KMS-11 (cell line): ENCODE data around the gene SFT2D3.
A peak's percentile ranks its signal among the peaks of the same experiment; 100 is the strongest.

Experiments
- H2AFZ ChIP-seq: fragments of 200-600 bp; sonication (generic); 2 replicates; pipeline ENCODE4 v1.6.1; 2016; ENCODE audit warnings: antibody characterized with exemption, mixed run types, low read depth
- H3K27ac ChIP-seq: fragments of 200-600 bp; sonication (generic); 2 replicates; pipeline ENCODE4 v1.6.1; 2016; ENCODE audit warnings: mild to moderate bottlenecking, mixed run types
- H3K27me3 ChIP-seq: fragments of 200-600 bp; sonication (generic); 2 replicates; pipeline ENCODE4 v1.6.1; 2017; ENCODE audit warnings: mild to moderate bottlenecking, low read depth, mixed run types, moderate library complexity; ENCODE audit not compliant: insufficient read depth
- H3K36me3 ChIP-seq: fragments of 200-600 bp; sonication (generic); 2 replicates; pipeline ENCODE4 v1.6.1; 2017; ENCODE audit warnings: mild to moderate bottlenecking, mixed run types; ENCODE audit not compliant: insufficient read depth
- H3K4me1 ChIP-seq: fragments of 200-600 bp; sonication (generic); 2 replicates; pipeline ENCODE4 v1.6.1; 2016; ENCODE audit warnings: mild to moderate bottlenecking, low read depth, mixed run types; ENCODE audit not compliant: poor library complexity, severe bottlenecking
- H3K4me2 ChIP-seq: fragments of 200-600 bp; sonication (generic); 2 replicates; pipeline ENCODE4 v1.7.0; 2016; ENCODE audit warnings: mild to moderate bottlenecking, mixed run types
- H3K4me3 ChIP-seq: fragments of 200-600 bp; sonication (generic); IDR thresholded peaks from 2 replicates; pipeline ENCODE4 v1.6.1; 2017; ENCODE audit warnings: low read depth, low read length, mixed read lengths; ENCODE audit not compliant: insufficient read depth
- H3K79me2 ChIP-seq: fragments of 200-600 bp; sonication (generic); 2 replicates; pipeline ENCODE4 v1.6.1; 2016; ENCODE audit warnings: low read depth, mixed run types; ENCODE audit not compliant: insufficient read depth
- H3K9ac ChIP-seq: fragments of 200-600 bp; sonication (generic); 2 replicates; pipeline ENCODE4 v1.6.1; 2016; ENCODE audit warnings: mild to moderate bottlenecking, mixed run types
- H4K20me1 ChIP-seq: fragments of 200-600 bp; sonication (generic); 2 replicates; pipeline ENCODE4 v1.6.1; 2016; ENCODE audit warnings: mild to moderate bottlenecking, mixed run types; ENCODE audit not compliant: insufficient read depth
- CTCF ChIP-seq: fragments of 200-600 bp; sonication (generic); conservative IDR thresholded peaks from 2 replicates; pipeline ENCODE4 v1.6.1; 2017; ENCODE audit warnings: low read depth, mild to moderate bottlenecking, antibody characterized with exemption, low read length, moderate library complexity, mixed read lengths

The SFT2D3 gene

GRCh38 chr2:127698553-127699355 is 2.5 kb upstream of the SFT2D3 start:
- no peak overlapping the region for H3K4me2 ChIP-seq
- no peak overlapping the region for H3K27ac ChIP-seq
- no peaks in the 10 kb centered on the region for H3K36me3 ChIP-seq
- no peak overlapping the region for H3K4me3 ChIP-seq
- H4K20me1 ChIP-seq: no peaks in the 10 kb centered on the region
- no peaks in the 10 kb centered on the region for H3K27me3 ChIP-seq
- peaks cover 23% of the 10 kb centered on the region for H3K4me1 ChIP-seq
- TF ChIP-seq CTCF: no peak
- H3K9ac ChIP-seq: no peak overlapping the region
- H3K79me2 ChIP-seq: peaks cover 14% of the 10 kb centered on the region; the same call in 1 of the 2 replicates
- no peak overlapping the region for H2AFZ ChIP-seq

GRCh38 chr2:127700527-127701192 is 637 bp upstream of the SFT2D3 start:
- Histone ChIP-seq H2AFZ (peak overlapping the region; percentile 30; the same call in 1 of the 2 replicates), H3K4me2 (peak overlapping the region; percentile 88), H3K27ac (peak overlapping the region; percentile 97), H3K36me3 (no peaks in the 10 kb centered on the region), H3K4me3 (peak overlapping the region; percentile 71), H4K20me1 (no peaks in the 10 kb centered on the region), H3K4me1 (peaks cover 42% of the 10 kb centered on the region), H3K27me3 (no peaks in the 10 kb centered on the region), H3K9ac (peak overlapping the region; percentile 87), H3K79me2 (peaks cover 17% of the 10 kb centered on the region; the same call in 1 of the 2 replicates)
- TF ChIP-seq CTCF: peak; percentile 41

GRCh38 chr2:127701651-127702394 is 526 bp downstream of the SFT2D3 start:
- no peaks in the 10 kb centered on the region for H3K27me3 ChIP-seq
- H3K9ac ChIP-seq: peak overlapping the region; percentile 87
- peaks cover 50% of the 10 kb centered on the region for H3K4me1 ChIP-seq
- no peak overlapping the region for H3K4me3 ChIP-seq
- TF ChIP-seq CTCF: no peak
- H3K27ac ChIP-seq: peak overlapping the region; percentile 97
- no peaks in the 10 kb centered on the region for H3K36me3 ChIP-seq
- no peak overlapping the region for H2AFZ ChIP-seq
- peak overlapping the region; percentile 86 for H3K4me2 ChIP-seq
- no peaks in the 10 kb centered on the region for H4K20me1 ChIP-seq
- H3K79me2 ChIP-seq: peaks cover 17% of the 10 kb centered on the region; the same call in 1 of the 2 replicates

GRCh38 chr2:127702395-127703009 is 1.2 kb downstream of the SFT2D3 start:
- H3K9ac ChIP-seq: peak overlapping the region; percentile 87
- no peak for TF ChIP-seq CTCF
- H3K27me3 ChIP-seq: no peaks in the 10 kb centered on the region
- peaks cover 50% of the 10 kb centered on the region for H3K4me1 ChIP-seq
- H3K27ac ChIP-seq: peak overlapping the region; percentile 97
- H4K20me1 ChIP-seq: no peaks in the 10 kb centered on the region
- no peak overlapping the region for H2AFZ ChIP-seq
- H3K79me2 ChIP-seq: peaks cover 17% of the 10 kb centered on the region; the same call in 1 of the 2 replicates
- H3K4me2 ChIP-seq: peak overlapping the region; percentile 86
- no peak overlapping the region for H3K4me3 ChIP-seq
- H3K36me3 ChIP-seq: no peaks in the 10 kb centered on the region
